Trophoblast cell (in vitro differentiated cells and primary cell): ENCODE measurements around the gene MRPS6.

Source experiments
- DNase-seq, 2 donors: peaks; one replicate each; pipeline ENCODE4 v3.0.0-alpha.2; 2016
- H2AFZ ChIP-seq: 2 replicates; pipeline ENCODE4 v1.6.1; 2013; ENCODE audit warnings: low read length, moderate library complexity, mild to moderate bottlenecking; ENCODE audit not compliant: insufficient read depth, poor library complexity
- H2AK5ac ChIP-seq: 2 replicates; pipeline ENCODE4 v1.6.1; 2013; ENCODE audit warnings: mild to moderate bottlenecking, low read length
- H2BK120ac ChIP-seq: 2 replicates; pipeline ENCODE4 v1.6.1; 2013; ENCODE audit warnings: low read length, mild to moderate bottlenecking, moderate library complexity; ENCODE audit not compliant: insufficient read depth, poor library complexity
- H2BK12ac ChIP-seq: 2 replicates; pipeline ENCODE4 v1.6.1; 2013; ENCODE audit warnings: mild to moderate bottlenecking, low read length, moderate library complexity
- H2BK5ac ChIP-seq: 2 replicates; pipeline ENCODE4 v1.6.1; 2013; ENCODE audit warnings: low read length, low read depth, moderate library complexity, mild to moderate bottlenecking; ENCODE audit not compliant: poor library complexity
- H3K14ac ChIP-seq: 2 replicates; pipeline ENCODE4 v1.6.1; 2013; ENCODE audit warnings: mild to moderate bottlenecking, low read length
- H3K18ac ChIP-seq: 2 replicates; pipeline ENCODE4 v1.6.1; 2013; ENCODE audit warnings: mild to moderate bottlenecking, low read length
- H3K23ac ChIP-seq: 2 replicates; pipeline ENCODE4 v1.6.1; 2013; ENCODE audit warnings: low read length
- H3K27ac ChIP-seq: 2 replicates; pipeline ENCODE4 v1.5.1; 2013; ENCODE audit warnings: low read depth, mild to moderate bottlenecking, inconsistent platforms, low read length, moderate library complexity
- H3K27me3 ChIP-seq: 2 replicates; pipeline ENCODE4 v1.6.1; 2013; ENCODE audit warnings: inconsistent platforms, mild to moderate bottlenecking, low read length, moderate library complexity; ENCODE audit not compliant: insufficient read depth
- H3K36me3 ChIP-seq, 2 experiments: 1 replicate in 1 of 2; 2 replicates in 1 of 2; pipeline ENCODE4 v1.6.1; 2013; ENCODE audit warnings: low read length in 2 of 2, mild to moderate bottlenecking in 2 of 2, moderate library complexity in 1 of 2; ENCODE audit not compliant: insufficient read depth in 2 of 2, control insufficient read depth in 1 of 2
- H3K4ac ChIP-seq: 2 replicates; pipeline ENCODE4 v1.6.1; 2013; ENCODE audit warnings: low read depth, mild to moderate bottlenecking, low read length, moderate library complexity
- H3K4me1 ChIP-seq, 2 experiments: 1 replicate in 1 of 2; 2 replicates in 1 of 2; pipeline ENCODE4 v1.6.1; 2013; ENCODE audit warnings: low read length in 2 of 2, mild to moderate bottlenecking in 2 of 2, moderate library complexity in 1 of 2; ENCODE audit not compliant: insufficient read depth in 2 of 2, control insufficient read depth in 1 of 2
- H3K4me2 ChIP-seq: 2 replicates; pipeline ENCODE4 v1.6.1; 2013; ENCODE audit warnings: inconsistent platforms, mild to moderate bottlenecking, low read length, moderate library complexity
- H3K4me3 ChIP-seq: 2 replicates; pipeline ENCODE4 v1.5.1; 2013; ENCODE audit warnings: mild to moderate bottlenecking, low read depth, low read length, inconsistent platforms
- H3K79me1 ChIP-seq: one replicate; pipeline ENCODE4 v1.6.1; 2013; ENCODE audit warnings: low read length
- H3K79me2 ChIP-seq: 2 replicates; pipeline ENCODE4 v1.6.1; 2013; ENCODE audit warnings: low read length, mild to moderate bottlenecking; ENCODE audit not compliant: control insufficient read depth, insufficient read depth, poor library complexity
- H3K9ac ChIP-seq: 2 replicates; pipeline ENCODE4 v1.6.1; 2013; ENCODE audit warnings: mild to moderate bottlenecking, low read length
- H3K9me3 ChIP-seq: 2 replicates; pipeline ENCODE4 v1.6.1; 2013; ENCODE audit warnings: low read depth, mild to moderate bottlenecking, control low read depth, inconsistent platforms, low read length; ENCODE audit not compliant: insufficient read depth
- H4K12ac ChIP-seq: 2 replicates; pipeline ENCODE4 v1.6.1; 2013; ENCODE audit warnings: low read depth, mild to moderate bottlenecking, low read length, moderate library complexity
- H4K8ac ChIP-seq: 2 replicates; pipeline ENCODE4 v1.6.1; 2013; ENCODE audit warnings: low read depth, mild to moderate bottlenecking, low read length, moderate library complexity
- H4K91ac ChIP-seq: one replicate; pipeline ENCODE4 v1.6.1; 2013; ENCODE audit warnings: low read depth, mild to moderate bottlenecking, low read length, moderate library complexity
- WGBS: extraction: QIAGEN DNeasy Blood & Tissue Kit; methylation state at CpG from one replicate; pipeline ENCODE4 v1.1.7; 2013; ENCODE audit warnings: missing lambda C conversion rate; ENCODE audit not compliant: insufficient read length, insufficient coverage; ENCODE audit errors: extremely low coverage; 5-methylcytosine and 5-hydroxymethylcytosine counted together

The MRPS6 gene

DNA sequence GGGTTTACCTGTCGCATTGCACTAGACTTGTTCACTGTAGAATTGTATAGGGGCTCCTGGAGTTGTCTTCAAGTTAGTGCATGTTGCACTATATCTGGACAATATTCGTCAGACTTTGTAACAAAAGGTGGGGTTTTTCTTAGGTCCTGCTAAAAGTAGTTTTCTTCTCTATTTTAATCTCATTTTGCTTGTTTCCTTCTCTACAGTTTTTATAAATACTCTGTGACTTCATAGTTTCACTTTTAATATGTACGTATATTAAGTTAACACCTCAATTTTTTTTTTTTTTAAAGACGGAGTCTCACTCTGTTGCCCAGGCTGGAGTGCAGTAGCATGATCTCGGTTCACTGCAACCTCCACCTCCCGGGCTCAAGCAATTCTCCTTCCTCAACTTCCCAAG lies 26.5 kb upstream of the MRPS6 start:
- H2BK120ac ChIP-seq = no peak overlapping the region
- no peak overlapping the region for H4K91ac ChIP-seq
- no peak overlapping the region for H4K8ac ChIP-seq
- H3K79me2 ChIP-seq = no peaks in the 10 kb centered on the region
- no peak overlapping the region for H3K4me3 ChIP-seq
- H2BK12ac ChIP-seq = no peak overlapping the region
- H4K12ac ChIP-seq = no peak overlapping the region
- WGBS = no CpG with 5 or more reads among the region's 6 CpGs
- H3K18ac ChIP-seq = no peak overlapping the region
- H3K4me1 ChIP-seq = no peaks in the 10 kb centered on the region
- H3K14ac ChIP-seq = no peak overlapping the region
- no peak overlapping the region for H3K4me2 ChIP-seq
- H3K23ac ChIP-seq = no peak overlapping the region
- no peaks in the 10 kb centered on the region for H3K79me1 ChIP-seq
- H3K27ac ChIP-seq = no peak overlapping the region
- no peaks in the 10 kb centered on the region for H3K9me3 ChIP-seq
- H3K4ac ChIP-seq = no peak overlapping the region
- H3K9ac ChIP-seq = no peak overlapping the region
- H2BK5ac ChIP-seq = no peak overlapping the region
- no peak for DNase-seq
- H3K36me3 ChIP-seq = no peaks in the 10 kb centered on the region
- H3K27me3 ChIP-seq = no peaks in the 10 kb centered on the region
- H2AFZ ChIP-seq = no peak overlapping the region
- no peak overlapping the region for H2AK5ac ChIP-seq

DNA sequence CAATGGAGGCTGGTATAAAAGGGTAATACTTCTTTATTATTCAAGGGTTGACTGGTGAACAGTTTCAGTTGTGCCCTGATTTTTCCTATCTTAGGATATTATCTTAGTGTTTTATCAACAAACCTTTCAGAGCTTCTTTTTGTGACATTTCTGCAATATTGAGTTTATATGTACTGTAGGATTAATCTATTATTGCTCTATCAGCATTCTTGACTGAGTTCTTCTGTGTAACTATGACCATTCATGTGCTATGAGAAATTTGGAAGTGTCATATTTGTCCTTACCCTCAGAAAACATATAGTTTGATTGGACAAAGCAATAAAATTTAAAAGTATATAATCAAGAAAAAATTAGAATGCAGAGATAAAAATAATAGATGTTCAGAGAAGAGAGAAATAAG lies 25.5 kb upstream of the MRPS6 start:
- no peak overlapping the region for H2BK12ac ChIP-seq
- no peaks in the 10 kb centered on the region for H3K9me3 ChIP-seq
- H3K79me1 ChIP-seq = no peaks in the 10 kb centered on the region
- no peaks in the 10 kb centered on the region for H3K27me3 ChIP-seq
- H3K4me3 ChIP-seq = no peak overlapping the region
- H3K4me1 ChIP-seq = no peaks in the 10 kb centered on the region
- H4K8ac ChIP-seq = no peak overlapping the region
- no peak for DNase-seq
- no peak overlapping the region for H2BK5ac ChIP-seq
- H3K18ac ChIP-seq = no peak overlapping the region
- no peaks in the 10 kb centered on the region for H3K79me2 ChIP-seq
- H2AK5ac ChIP-seq = no peak overlapping the region
- H3K4ac ChIP-seq = no peak overlapping the region
- no peak overlapping the region for H3K4me2 ChIP-seq
- no peak overlapping the region for H3K27ac ChIP-seq
- H3K9ac ChIP-seq = no peak overlapping the region
- no peak overlapping the region for H4K12ac ChIP-seq
- H3K36me3 ChIP-seq = no peaks in the 10 kb centered on the region
- no peak overlapping the region for H4K91ac ChIP-seq
- no peak overlapping the region for H2AFZ ChIP-seq
- H3K23ac ChIP-seq = no peak overlapping the region
- no peak overlapping the region for H2BK120ac ChIP-seq
- H3K14ac ChIP-seq = no peak overlapping the region

DNA sequence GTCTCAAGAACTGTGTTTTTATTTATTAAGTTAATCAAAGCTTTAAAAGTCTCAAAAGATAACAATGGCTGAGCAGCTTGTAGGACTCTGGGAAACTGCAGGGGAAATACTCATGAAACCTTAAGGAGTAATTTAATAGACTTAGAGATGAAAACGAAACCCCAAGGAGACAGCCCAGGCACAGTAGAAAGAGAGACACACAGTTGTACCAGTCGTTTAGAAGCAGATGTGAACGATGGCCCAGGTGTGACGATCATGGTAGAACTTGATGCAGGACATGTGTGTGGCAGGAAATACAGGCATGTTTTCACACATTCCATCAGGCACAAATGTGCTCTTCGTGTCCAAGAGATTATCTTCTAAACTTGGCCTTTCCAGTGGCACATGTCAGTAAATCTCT lies 21.2 kb upstream of the MRPS6 start:
- H3K9me3 ChIP-seq = no peaks in the 10 kb centered on the region
- no peak overlapping the region for H3K27ac ChIP-seq
- H3K79me2 ChIP-seq = no peaks in the 10 kb centered on the region
- H3K14ac ChIP-seq = no peak overlapping the region
- H4K91ac ChIP-seq = no peak overlapping the region
- no peak overlapping the region for H2AFZ ChIP-seq
- H3K27me3 ChIP-seq = no peaks in the 10 kb centered on the region
- H3K18ac ChIP-seq = no peak overlapping the region
- H3K9ac ChIP-seq = no peak overlapping the region
- H4K8ac ChIP-seq = no peak overlapping the region
- no peak overlapping the region for H3K4ac ChIP-seq
- no peak overlapping the region for H2AK5ac ChIP-seq
- H4K12ac ChIP-seq = no peak overlapping the region
- H3K4me3 ChIP-seq = no peak overlapping the region
- H3K79me1 ChIP-seq = no peaks in the 10 kb centered on the region
- no peak overlapping the region for H2BK5ac ChIP-seq
- no CpG with 5 or more reads among the region's 5 CpGs for WGBS
- H3K36me3 ChIP-seq = no peaks in the 10 kb centered on the region
- no peak overlapping the region for H2BK120ac ChIP-seq
- no peak overlapping the region for H2BK12ac ChIP-seq
- H3K4me2 ChIP-seq = no peak overlapping the region
- no peaks in the 10 kb centered on the region for H3K4me1 ChIP-seq
- no peak overlapping the region for H3K23ac ChIP-seq
- no peak for DNase-seq

DNA sequence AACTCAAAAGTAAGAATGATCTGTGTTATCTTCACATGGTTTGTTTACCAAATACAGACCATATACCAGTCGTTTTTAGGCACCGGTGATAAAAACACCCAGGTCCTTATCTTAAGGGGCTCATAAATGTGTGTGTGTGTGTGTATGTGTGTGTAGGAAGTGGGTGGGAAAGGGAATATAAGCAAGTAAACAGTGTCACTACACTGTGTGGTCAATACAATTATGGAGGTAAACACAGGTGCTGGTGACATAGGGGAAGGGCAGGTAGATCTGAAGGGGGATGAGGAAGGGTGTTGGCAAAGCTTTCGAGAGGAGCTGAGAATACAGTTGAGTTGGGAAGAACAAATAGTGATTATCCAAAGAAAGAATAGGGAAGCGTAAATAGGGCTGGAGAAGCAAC lies 19.1 kb upstream of the MRPS6 start:
- Histone ChIP-seq H3K18ac (no peak overlapping the region), H3K4me3 (no peak overlapping the region), H3K4me2 (no peak overlapping the region), H2BK120ac (no peak overlapping the region), H3K79me1 (no peaks in the 10 kb centered on the region), H2AFZ (no peak overlapping the region), H3K9ac (no peak overlapping the region), H3K14ac (no peak overlapping the region), H3K27ac (no peak overlapping the region), H4K91ac (no peak overlapping the region), H2BK5ac (no peak overlapping the region), H2BK12ac (no peak overlapping the region), H4K12ac (no peak overlapping the region), H3K27me3 (no peaks in the 10 kb centered on the region), H4K8ac (no peak overlapping the region), H3K4me1 (no peaks in the 10 kb centered on the region), H3K36me3 (no peaks in the 10 kb centered on the region), H2AK5ac (no peak overlapping the region), H3K9me3 (no peaks in the 10 kb centered on the region), H3K4ac (no peak overlapping the region), H3K23ac (no peak overlapping the region), H3K79me2 (no peaks in the 10 kb centered on the region)
- DNase-seq = no peak
- no CpG with 5 or more reads among the region's 4 CpGs for WGBS

- no peak overlapping the region for H3K4ac ChIP-seq
These were observed 17.8 kb upstream of the MRPS6 start for GRCh38 chr21:34055615-34056014.

More at GRCh38 chr21:34055615-34056014, 17.8 kb upstream of the MRPS6 start:
- Histone ChIP-seq H3K27ac (no peak overlapping the region), H3K79me1 (no peaks in the 10 kb centered on the region), H3K9ac (no peak overlapping the region), H2BK12ac (no peak overlapping the region), H4K8ac (no peak overlapping the region), H2BK5ac (no peak overlapping the region), H3K14ac (no peak overlapping the region), H3K4me2 (no peak overlapping the region), H3K27me3 (no peaks in the 10 kb centered on the region), H4K91ac (no peak overlapping the region), H3K4me3 (no peak overlapping the region), H3K23ac (no peak overlapping the region), H3K79me2 (no peaks in the 10 kb centered on the region), H2AFZ (no peak overlapping the region), H2BK120ac (no peak overlapping the region), H3K4me1 (no peaks in the 10 kb centered on the region), H3K36me3 (no peaks in the 10 kb centered on the region), H3K18ac (no peak overlapping the region), H4K12ac (no peak overlapping the region), H2AK5ac (no peak overlapping the region), H3K9me3 (no peaks in the 10 kb centered on the region)
- no peak for DNase-seq
- WGBS = no CpG with 5 or more reads among the region's 5 CpGs
